CD4-positive, alpha-beta T cell (primary cell): ENCODE data around the gene ANXA3. TPM values are rescaled to one million over a fixed set of nuclear protein-coding genes. Genes with fewer than 3 reads are reported as not detected.
A peak's percentile ranks its signal among the peaks of the same experiment; 100 is the strongest.

ENCODE experiments used
- ATAC-seq: fragments of 200-7000 bp; cut with Tn5 transposase; one replicate; pipeline ENCODE4 v1.10.0; 2022; ENCODE audit warnings: mild to moderate bottlenecking; ENCODE audit not compliant: poor library complexity
- CTCF ChIA-PET: fragments of 350-600 bp; sonication (Branson Sonifier 250); formaldehyde crosslinking; loops from one replicate; lab custom pipeline; 2021; ENCODE audit warnings: antibody characterized with exemption, inconsistent platforms; lab: Charles Lee
- POLR2A ChIA-PET: fragments of 350-600 bp; sonication (Branson Sonifier 250); formaldehyde crosslinking; loops from one replicate; lab custom pipeline; 2021; ENCODE audit warnings: antibody characterized with exemption, inconsistent platforms; lab: Charles Lee
- DNase-seq, 14 experiments: peaks; one replicate each; pipeline ENCODE4 v3.0.0-alpha.2; 2013 to 2020; ENCODE audit warnings: mixed read lengths in 2 of 14
- H3K27ac ChIP-seq, 2 donors: one replicate each; pipeline versions ENCODE4 v1.5.1 to v1.7.0; 2013; ENCODE audit warnings: low read length in 2 of 2, low read depth in 1 of 2, mild to moderate bottlenecking in 1 of 2
- H3K27me3 ChIP-seq, 2 experiments: 1 replicate in 1 of 2; 2 replicates in 1 of 2; pipeline versions ENCODE4 v1.6.1 to v1.7.0; 2013; ENCODE audit warnings: low read length in 2 of 2, control low read depth in 1 of 2, mild to moderate bottlenecking in 1 of 2, moderate library complexity in 1 of 2; ENCODE audit not compliant: insufficient read depth in 2 of 2, control insufficient read depth in 1 of 2
- H3K36me3 ChIP-seq: one replicate; pipeline ENCODE4 v1.6.1; 2013; ENCODE audit warnings: low read length, control low read depth; ENCODE audit not compliant: insufficient read depth
- H3K4me1 ChIP-seq: one replicate; pipeline ENCODE4 v1.6.1; 2013; ENCODE audit warnings: low read length, control low read depth; ENCODE audit not compliant: insufficient read depth
- H3K4me3 ChIP-seq: one replicate; pipeline ENCODE4 v1.5.1; 2013; ENCODE audit warnings: mild to moderate bottlenecking, low read length, moderate library complexity
- H3K9me3 ChIP-seq, 2 experiments: 1 replicate in 1 of 2; 2 replicates in 1 of 2; pipeline versions ENCODE4 v1.6.1 to v1.7.0; 2013; ENCODE audit warnings: low read length in 2 of 2, mild to moderate bottlenecking in 2 of 2, control low read depth in 1 of 2, moderate library complexity in 1 of 2; ENCODE audit not compliant: control insufficient read depth in 1 of 2, insufficient read depth in 1 of 2
- H3K27ac Mint-ChIP-seq: one replicate; pipeline ENCODE4 v1.8.0; 2020; ENCODE audit warnings: mixed read lengths
- H3K27me3 Mint-ChIP-seq: one replicate; pipeline ENCODE4 v1.8.0; 2021; ENCODE audit warnings: mixed read lengths
- H3K36me3 Mint-ChIP-seq: one replicate; pipeline ENCODE4 v1.8.0; 2021; ENCODE audit warnings: low read depth, mixed read lengths
- H3K4me1 Mint-ChIP-seq: one replicate; pipeline ENCODE4 v1.8.0; 2021; ENCODE audit warnings: low read depth, mixed read lengths
- H3K4me3 Mint-ChIP-seq: one replicate; pipeline ENCODE4 v1.8.0; 2020; ENCODE audit warnings: mild to moderate bottlenecking, mixed read lengths
- H3K9me3 Mint-ChIP-seq: one replicate; pipeline ENCODE4 v1.8.0; 2020; ENCODE audit warnings: mixed read lengths
- CTCF ChIP-seq: fragments of 200-600 bp; IDR thresholded peaks from one replicate; pipeline ENCODE4 v1.8.0; 2022; ENCODE audit warnings: antibody characterized with exemption, mild to moderate bottlenecking
- intact Hi-C, 2 experiments: fragments of 100-400 bp; cut with DNase I in 1 of 2; cut with micrococcal nuclease in 1 of 2; formaldehyde crosslinking; loops; one replicate each; pipeline versions ENCODE4 v1.15.1 to v1.9.0; 2023 to 2025; cut with DNase I, micrococcal nuclease
- total RNA-seq, 174 experiments: library from RNA in 2 of 174; stranded (reverse) in 2 of 174; gene quantifications; one replicate each; pipeline ENCODE4 v1.2.3 and lab custom pipeline; 2021 to 2026

ANXA3 gene
- total RNA-seq, 2 experiments from 2014 or later, result not detected

GRCh38 chr4:78630615-78631014 is 79.0 kb downstream of the ANXA3 start:
- H3K4me3 ChIP-seq, result no peak overlapping the region
- no peak overlapping the region for H3K27ac Mint-ChIP-seq
- CTCF ChIA-PET, result no interaction called here

GRCh38 chr4:78634011-78634664 is 82.6 kb downstream of the ANXA3 start:
- H3K36me3 ChIP-seq, result no peaks in the 10 kb centered on the region
- no peaks in the 10 kb centered on the region for H3K9me3 Mint-ChIP-seq
- no peaks in the 10 kb centered on the region for H3K9me3 ChIP-seq
- H3K36me3 Mint-ChIP-seq, result no peaks in the 10 kb centered on the region
- no peak for TF ChIP-seq CTCF
- peaks cover 11% of the 10 kb centered on the region for H3K4me1 Mint-ChIP-seq
- no peaks in the 10 kb centered on the region for H3K27me3 Mint-ChIP-seq
- no peak overlapping the region for H3K4me3 Mint-ChIP-seq
- no peak for DNase-seq
- H3K27ac ChIP-seq, result no peak overlapping the region
- H3K4me1 ChIP-seq, result no peaks in the 10 kb centered on the region
- ATAC-seq, result no peak
- POLR2A ChIA-PET, result no interaction called here
- H3K27ac Mint-ChIP-seq, result no peak overlapping the region
- CTCF ChIA-PET, result interaction anchor here (1.6 kb wide), 1 partner anchor 11 kb away, joined by 4 read pairs; no protein-coding TSS in a partner anchor
- no peaks in the 10 kb centered on the region for H3K27me3 ChIP-seq
- H3K4me3 ChIP-seq, result no peak overlapping the region
- intact Hi-C loops, result no loop called here

More at GRCh38 chr4:78630615-78631014, 79.0 kb downstream of the ANXA3 start:
- no peaks in the 10 kb centered on the region for H3K9me3 Mint-ChIP-seq
- H3K27ac ChIP-seq, result no peak overlapping the region
- ATAC-seq, result no peak
- TF ChIP-seq CTCF, result no peak
- H3K36me3 Mint-ChIP-seq, result no peaks in the 10 kb centered on the region
- H3K36me3 ChIP-seq, result no peaks in the 10 kb centered on the region
- POLR2A ChIA-PET, result no interaction called here
- no peaks in the 10 kb centered on the region for H3K27me3 ChIP-seq
- intact Hi-C loops, result no loop called here
- H3K4me1 ChIP-seq, result no peaks in the 10 kb centered on the region
- H3K4me1 Mint-ChIP-seq, result no peaks in the 10 kb centered on the region
- no peak overlapping the region for H3K4me3 Mint-ChIP-seq
- no peaks in the 10 kb centered on the region for H3K9me3 ChIP-seq
- no peak for DNase-seq
- no peaks in the 10 kb centered on the region for H3K27me3 Mint-ChIP-seq

DNA sequence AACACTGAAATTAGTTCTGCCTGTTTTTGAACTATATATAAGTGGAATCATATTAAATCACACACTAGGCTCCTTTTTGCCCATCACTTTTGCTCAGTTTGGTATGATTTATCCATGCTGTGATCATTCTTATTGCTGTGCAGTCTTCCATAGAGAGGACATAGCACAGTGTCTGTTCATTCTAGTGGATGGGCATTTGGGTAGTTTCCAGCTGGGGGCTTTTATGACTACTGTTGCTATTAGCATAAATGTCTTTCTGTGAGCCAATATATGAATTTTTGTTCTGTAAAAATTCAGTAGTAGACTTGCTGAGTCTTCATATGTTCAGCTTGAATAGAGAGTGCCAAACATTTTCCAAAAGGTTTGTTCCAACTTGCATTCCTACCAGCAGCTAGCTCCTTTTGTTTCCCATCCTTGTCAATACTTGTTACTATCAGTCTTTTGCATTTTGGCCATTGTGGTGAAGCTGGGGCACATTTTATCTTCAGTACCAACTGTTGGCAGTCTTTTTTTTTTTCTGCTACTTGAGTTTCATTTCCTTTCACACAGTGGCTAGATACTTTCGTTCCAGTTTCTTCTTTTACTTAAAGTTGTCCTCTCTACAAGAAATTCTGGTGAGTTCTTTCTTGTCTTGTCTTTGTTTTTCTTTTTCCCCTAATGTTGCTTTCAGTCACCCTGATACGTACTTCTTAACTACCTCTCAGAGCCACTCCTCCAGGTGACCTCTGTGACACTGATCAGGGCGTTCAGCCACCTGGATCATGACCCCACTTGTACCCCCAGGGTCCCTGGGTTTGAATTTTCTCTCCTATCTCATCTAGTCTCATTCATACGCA is 87.0 kb downstream of the ANXA3 start:
- Mint-ChIP-seq H3K4me1 (peaks cover 11% of the 10 kb centered on the region), H3K4me3 (no peak overlapping the region), H3K9me3 (no peaks in the 10 kb centered on the region), H3K27ac (no peak overlapping the region), H3K27me3 (no peaks in the 10 kb centered on the region), H3K36me3 (no peaks in the 10 kb centered on the region)
- ATAC-seq, result no peak
- Histone ChIP-seq H3K27me3 (no peaks in the 10 kb centered on the region), H3K27ac (peak overlapping the region in 1 of 2 donors; percentile 31), H3K4me3 (no peak overlapping the region), H3K4me1 (no peaks in the 10 kb centered on the region), H3K9me3 (no peaks in the 10 kb centered on the region), H3K36me3 (no peaks in the 10 kb centered on the region)
- TF ChIP-seq CTCF, result no peak
- intact Hi-C loops, result no loop called here
- CTCF ChIA-PET, result no interaction called here
- DNase-seq, result no peak
- POLR2A ChIA-PET, result interaction anchor here (1.2 kb wide), 1 partner anchor 18 kb away, joined by 3 read pairs; no protein-coding TSS in a partner anchor
